ENCODE data around the gene BEST3.

DNA sequence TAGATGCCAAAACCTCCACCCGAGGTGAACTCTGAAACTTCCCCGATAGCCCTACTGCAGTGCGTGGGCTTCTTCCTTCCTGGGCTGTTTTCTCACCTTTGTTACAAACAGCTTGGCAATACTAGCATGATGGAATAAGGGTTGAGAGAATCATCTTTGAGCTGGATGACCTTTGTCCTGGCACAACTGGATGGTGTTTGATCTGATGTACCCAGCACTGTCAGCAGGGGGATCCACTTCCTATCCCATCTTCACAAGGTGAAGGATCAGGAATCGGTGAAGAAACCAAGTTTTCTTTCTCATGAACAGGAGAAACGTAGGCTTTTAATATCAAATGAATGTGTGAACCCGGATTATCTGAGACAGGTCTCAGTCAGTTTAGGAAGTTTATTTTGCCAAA, 68.9 kb downstream of the BEST3 start:
- TF ChIP-seq YY1 (IDR thresholded peaks at IDR 0.05; ENCODE audit: insufficient read depth, insufficient read length) (no peak), ZNF274 (IDR thresholded peaks at IDR 0.05; ENCODE audit: low read depth, low read length) (no peak)

Data from NT2/D1 (cell line).